ELF-1 (cell line): ENCODE data around the gene THNSL1.

Experiments
- DNase-seq: peaks from one replicate; pipeline ENCODE4 v3.0.0-alpha.2; 2016; ENCODE audit warnings: low read depth, low spot score

The THNSL1 gene

GRCh38 chr10:25059990-25060389 is 43.6 kb downstream of the THNSL1 start:
- peak; percentile 88 for DNase-seq

GRCh38 chr10:25061125-25061524 is 44.7 kb downstream of the THNSL1 start:
- no peak for DNase-seq

GRCh38 chr10:25061711-25062449 is 45.5 kb downstream of the THNSL1 start:
- DNase-seq, result no peak

- no peak for DNase-seq
These were observed 46.7 kb downstream of the THNSL1 start for GRCh38 chr10:25063157-25063556.

- DNase-seq, result no peak
These were observed 47.2 kb downstream of the THNSL1 start for GRCh38 chr10:25063644-25064043.

- no peak for DNase-seq
These were observed 48.0 kb downstream of the THNSL1 start for GRCh38 chr10:25064401-25064800.

GRCh38 chr10:25065761-25066476 is 49.5 kb downstream of the THNSL1 start:
- no peak for DNase-seq

- DNase-seq, result peak; percentile 18
These were observed 52.0 kb downstream of the THNSL1 start for GRCh38 chr10:25068152-25069058.

- no peak for DNase-seq
These were observed 54.8 kb downstream of the THNSL1 start for GRCh38 chr10:25071227-25071626.

- DNase-seq, result no peak
These were observed 56.4 kb downstream of the THNSL1 start for GRCh38 chr10:25072786-25073185.

GRCh38 chr10:25075825-25076224 is 59.4 kb downstream of the THNSL1 start:
- DNase-seq, result no peak
